ENCODE data around the gene BACE2. TPM values are rescaled to one million over a fixed set of nuclear protein-coding genes. Genes with fewer than 3 reads are reported as not detected.
"Not testable (repeated sequence)": the region's sequence is repeated elsewhere in the genome, so short reads cannot be mapped to it uniquely, and the experiment has no call there.

The BACE2 gene
- polyA plus RNA-seq, 10 donors = 33.6 to 56.4 (median 39.8) TPM

- DNase-seq = no peak
Measured at GRCh38 chr21:41267346-41267745, 99.4 kb downstream of the BACE2 start.

GRCh38 chr21:41269535-41269934 is 101.6 kb downstream of the BACE2 start:
- no peak for DNase-seq

- DNase-seq = no peak
Measured at GRCh38 chr21:41277196-41277595, 109.2 kb downstream of the BACE2 start.

GRCh38 chr21:41277846-41278245 is 109.9 kb downstream of the BACE2 start:
- no peak for DNase-seq

- DNase-seq = peak; percentile 10 to 47 (median 29)
Measured at GRCh38 chr21:41280115-41280919, 112.4 kb downstream of the BACE2 start.

- no peak for DNase-seq
Measured at GRCh38 chr21:41282412-41282811, 114.5 kb downstream of the BACE2 start.

- peak; percentile 74 to 85 (median 76) for DNase-seq
Measured at GRCh38 chr21:41283211-41283818, 115.4 kb downstream of the BACE2 start.

GRCh38 chr21:41289431-41289830 is 121.5 kb downstream of the BACE2 start:
- DNase-seq = no peak

- no peak for DNase-seq
Measured at GRCh38 chr21:41290106-41290799, 122.3 kb downstream of the BACE2 start.

- no peak for DNase-seq
Measured at GRCh38 chr21:41294548-41295231, 126.7 kb downstream of the BACE2 start.

GRCh38 chr21:41295721-41296254 is 127.8 kb downstream of the BACE2 start:
- DNase-seq = no peak

- DNase-seq = no peak
Measured at GRCh38 chr21:41302976-41303375, 135.0 kb downstream of the BACE2 start.

GRCh38 chr21:41304068-41304720 is 136.2 kb downstream of the BACE2 start:
- DNase-seq = no peak

- DNase-seq = no peak
Measured at GRCh38 chr21:41307219-41307618, 139.3 kb downstream of the BACE2 start.

GRCh38 chr21:41313285-41314164 is 145.6 kb downstream of the BACE2 start:
- not testable (repeated sequence) for DNase-seq

GRCh38 chr21:41315726-41316125 is 147.8 kb downstream of the BACE2 start:
- no peak for DNase-seq

- DNase-seq = peak in 1 of 3 donors; percentile 25
Measured at GRCh38 chr21:41316200-41317062, 148.5 kb downstream of the BACE2 start, which contains the start of gene FAM3B. Gene FAM3B (plus strand): TSS chr21:41316801. CDS start chr21:41316880, 79 bp downstream.

- no peak for DNase-seq
Measured at GRCh38 chr21:41317063-41317392, 149.1 kb downstream of the BACE2 start.

- no peak for DNase-seq
Measured at GRCh38 chr21:41317458-41317857, 149.5 kb downstream of the BACE2 start.

All from muscle of back (tissue), 11 donors.